ENCODE results near the gene GPR21. TPM values are rescaled to one million over a fixed set of nuclear protein-coding genes. Genes with fewer than 3 reads are reported as not detected.

GPR21 gene
- total and polyA plus RNA-seq, 2 donors (not counting 3 experiments of a cell fraction or from before 2014, with no cell fraction given), result 0.36 to 2.7 TPM

DNA sequence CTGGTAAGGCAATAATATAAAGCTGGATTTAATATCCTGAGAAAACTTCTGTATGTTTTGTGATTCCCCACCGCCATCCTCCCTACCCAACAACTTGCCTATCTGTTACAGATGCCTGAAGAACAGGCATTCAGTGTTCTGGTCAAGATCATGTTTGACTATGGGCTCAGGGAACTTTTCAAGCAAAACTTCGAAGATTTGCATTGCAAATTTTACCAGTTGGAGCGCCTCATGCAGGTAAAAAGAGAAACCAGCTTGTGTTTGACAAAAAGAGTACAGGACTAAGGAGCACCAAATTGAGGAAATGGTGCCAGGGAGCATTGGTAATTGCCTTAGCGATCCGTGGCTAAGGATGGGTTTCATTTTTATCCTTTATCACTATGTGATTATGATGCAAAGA, 40.0 kb downstream of the GPR21 start:
- no peak overlapping the region for H2AFZ ChIP-seq (ENCODE audit: low read depth, low read length)
- H3K36me3 ChIP-seq (ENCODE audit: control insufficient read depth in 2 of 2, extremely low read depth in 1 of 2, insufficient read depth in 2 of 2, low read length in 2 of 2), result peaks cover 2% of the 10 kb centered on the region in 2 experiments
- H3K27me3 ChIP-seq (ENCODE audit: control insufficient read depth in 2 of 2, insufficient read depth in 2 of 2, low read length in 2 of 2), result no peaks in the 10 kb centered on the region
- CTCF ChIA-PET, result interaction anchor here (0.8 to 2.2 kb wide), 9 partner anchors 10 to 575 kb away, joined by 3 to 9 read pairs (median 3); no protein-coding TSS in a partner anchor
- no peak for FAIRE-seq
- intact Hi-C loops (cut with micrococcal nuclease), result no loop called here
- no peaks in the 10 kb centered on the region for H4K20me1 ChIP-seq (replicated peaks; ENCODE audit: control insufficient read depth, extremely low read depth, insufficient read depth, low read length)
- TF ChIP-seq JUN (IDR thresholded peaks at IDR 0.05; ENCODE audit: borderline replicate concordance, insufficient read depth, insufficient read length, low read depth), result no peak
- no peak for TF ChIP-seq MYC (IDR thresholded peaks at IDR 0.05; ENCODE audit: low read depth, low read length)
- no peak for TF ChIP-seq GATA2 (IDR thresholded peaks at IDR 0.05; ENCODE audit: insufficient read depth, insufficient read length, low read depth, low read length)
- no peak for TF ChIP-seq POLR2A (IDR thresholded peaks at IDR 0.05; ENCODE audit: low read depth, low read length)
- TF ChIP-seq POLR2AphosphoS5 (IDR thresholded peaks at IDR 0.05; ENCODE audit: insufficient read depth, low read depth, low read length), result no peak
- no peak for TF ChIP-seq EZH2 (IDR thresholded peaks at IDR 0.05; ENCODE audit: borderline replicate concordance, low read depth, low read length, severe bottlenecking)
- TF ChIP-seq, protein P1, sequence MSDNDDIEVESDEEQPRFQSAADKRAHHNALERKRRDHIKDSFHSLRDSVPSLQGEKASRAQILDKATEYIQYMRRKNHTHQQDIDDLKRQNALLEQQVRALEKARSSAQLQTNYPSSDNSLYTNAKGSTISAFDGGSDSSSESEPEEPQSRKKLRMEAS (IDR thresholded peaks at IDR 0.05; ENCODE audit: insufficient read depth, insufficient read length), result no peak
- no peak for TF ChIP-seq FOS (IDR thresholded peaks at IDR 0.05; ENCODE audit: borderline replicate concordance, insufficient read depth, low read length)
- TF ChIP-seq, protein P2, sequence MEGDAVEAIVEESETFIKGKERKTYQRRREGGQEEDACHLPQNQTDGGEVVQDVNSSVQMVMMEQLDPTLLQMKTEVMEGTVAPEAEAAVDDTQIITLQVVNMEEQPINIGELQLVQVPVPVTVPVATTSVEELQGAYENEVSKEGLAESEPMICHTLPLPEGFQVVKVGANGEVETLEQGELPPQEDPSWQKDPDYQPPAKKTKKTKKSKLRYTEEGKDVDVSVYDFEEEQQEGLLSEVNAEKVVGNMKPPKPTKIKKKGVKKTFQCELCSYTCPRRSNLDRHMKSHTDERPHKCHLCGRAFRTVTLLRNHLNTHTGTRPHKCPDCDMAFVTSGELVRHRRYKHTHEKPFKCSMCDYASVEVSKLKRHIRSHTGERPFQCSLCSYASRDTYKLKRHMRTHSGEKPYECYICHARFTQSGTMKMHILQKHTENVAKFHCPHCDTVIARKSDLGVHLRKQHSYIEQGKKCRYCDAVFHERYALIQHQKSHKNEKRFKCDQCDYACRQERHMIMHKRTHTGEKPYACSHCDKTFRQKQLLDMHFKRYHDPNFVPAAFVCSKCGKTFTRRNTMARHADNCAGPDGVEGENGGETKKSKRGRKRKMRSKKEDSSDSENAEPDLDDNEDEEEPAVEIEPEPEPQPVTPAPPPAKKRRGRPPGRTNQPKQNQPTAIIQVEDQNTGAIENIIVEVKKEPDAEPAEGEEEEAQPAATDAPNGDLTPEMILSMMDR (IDR thresholded peaks at IDR 0.05; ENCODE audit: extremely low read depth in 1 of 2, insufficient read depth in 1 of 2, low read depth in 1 of 2, low read length in 2 of 2), result no peak
- no peaks in the 10 kb centered on the region for H3K9me3 ChIP-seq (replicated peaks; ENCODE audit: control insufficient read depth, insufficient read depth, low read length)
- H3K79me2 ChIP-seq (ENCODE audit: control insufficient read depth, insufficient read depth, low read length), result no peaks in the 10 kb centered on the region
- no peaks in the 10 kb centered on the region for H3K9me1 ChIP-seq (replicated peaks; ENCODE audit: control insufficient read depth, extremely low read depth, insufficient read depth, low read length)
- dilution Hi-C loops (cut with MboI; ENCODE audit: extremely low pct_ligation_motif_present, low sequenced_read_pairs), result no loop called here
- no peak overlapping the region for H3K9ac ChIP-seq (replicated peaks; ENCODE audit: extremely low read depth, insufficient read depth, low read length)
- no peak overlapping the region for H3K27ac ChIP-seq (ENCODE audit: insufficient read depth, low read depth, low read length)
- H3K4me2 ChIP-seq (ENCODE audit: insufficient read depth, low read length), result no peak overlapping the region
- POLR2A ChIA-PET, result no interaction called here
- peaks cover 9% of the 10 kb centered on the region for H3K4me1 ChIP-seq (ENCODE audit: control insufficient read depth, extremely low read depth, insufficient read depth, low read length)
- no peak for DNase-seq (ENCODE audit: low read depth, low spot score)
- BruUV-seq (replicated peaks), result no TSS peak
- H3K4me3 ChIP-seq (replicated peaks in 1 of 3; ENCODE audit: insufficient read depth in 1 of 3, low read depth in 1 of 3, low read length in 3 of 3), result no peak overlapping the region

Measured in endothelial cell of umbilical vein (primary cell).